K562 (cell line): ENCODE results near the gene GRPEL2. TPM values are rescaled to one million over a fixed set of nuclear protein-coding genes. Genes with fewer than 3 reads are reported as not detected.

ENCODE experiments used
- ATAC-seq: fragments of 200-7000 bp; cut with Tn5 transposase; 3 replicates; pipeline ENCODE4 v1.9.1; 2020; ENCODE audit warnings: moderate library complexity
- BruUV-seq: library from RNA; stranded (reverse); fragments of 400-500 nt; replicated peaks from 2 replicates; lab custom pipeline; 2021; lab: Mats Ljungman, UMichigan
- CTCF ChIA-PET: fragments of 300-600 bp; formaldehyde crosslinking; extraction: SDS; loops from one replicate; lab custom pipeline; 2021; ENCODE audit warnings: low intra/inter-chr PET ratio; lab: Yijun Ruan, JAX
- POLR2A ChIA-PET: fragments of 300-600, 350-650 bp; sonication (Branson Sonifier 250); formaldehyde crosslinking; extraction: SDS; loops from one replicate; lab custom pipeline; 2021; ENCODE audit warnings: antibody characterized with exemption, inconsistent platforms; lab: Yijun Ruan, JAX
- DNase-seq, 4 experiments: peaks; one replicate each; pipeline versions ENCODE4 v3.0.0 to v3.0.0-alpha.2; 2011 to 2018; ENCODE audit warnings: low spot score in 3 of 4, mixed read lengths in 3 of 4; ENCODE audit errors: extremely low read depth in 1 of 4
- FAIRE-seq: peaks from 2 replicates; lab custom pipeline; 2011; peaks lifted over from hg19 to GRCh38; lab: Jason Lieb, UNC
- H2AFZ ChIP-seq: 2 replicates; pipeline ENCODE4 v1.6.0; 2011; ENCODE audit warnings: low read depth, low read length, control low read depth, inconsistent platforms
- H3K27ac ChIP-seq: fragments of 200-600 bp; 3 replicates; pipeline ENCODE4 v1.8.0; 2011; ENCODE audit warnings: low read depth, mild to moderate bottlenecking, control low read depth, inconsistent platforms, low read length, moderate library complexity, mixed read lengths; ENCODE audit errors: extremely low read depth
- H3K27me3 ChIP-seq, 2 experiments: fragments of 300-600 bp in 1 of 2; 2 replicates in 1 of 2; 3 replicates in 1 of 2; pipeline versions ENCODE4 v1.6.0 to v1.8.0; 2011; ENCODE audit warnings: inconsistent platforms in 2 of 2, low read length in 2 of 2, mild to moderate bottlenecking in 1 of 2, mixed read lengths in 1 of 2, moderate library complexity in 1 of 2; ENCODE audit not compliant: control insufficient read depth in 2 of 2, insufficient read depth in 2 of 2
- H3K36me3 ChIP-seq: fragments of 300-600 bp; 3 replicates; pipeline ENCODE4 v1.8.0; 2011; ENCODE audit warnings: mild to moderate bottlenecking, low read length, inconsistent platforms; ENCODE audit not compliant: control insufficient read depth, insufficient read depth
- H3K4me1 ChIP-seq, 2 experiments: fragments of 200-600 bp in 1 of 2; replicated peaks in 1 of 2; 2 replicates in 1 of 2; 3 replicates in 1 of 2; pipeline versions ENCODE4 v1.5.1 to v1.8.0; 2011; ENCODE audit warnings: inconsistent platforms in 2 of 2, low read length in 2 of 2, mild to moderate bottlenecking in 1 of 2, mixed read lengths in 1 of 2, moderate library complexity in 1 of 2; ENCODE audit not compliant: control insufficient read depth in 2 of 2, insufficient read depth in 2 of 2
- H3K4me2 ChIP-seq: 2 replicates; pipeline ENCODE4 v1.6.1; 2011; ENCODE audit warnings: low read length, control low read depth, inconsistent platforms, mixed read lengths; ENCODE audit not compliant: insufficient read depth
- H3K4me3 ChIP-seq: fragments of 200-600 bp; sonication (generic), shearing (Covaris generic); 2 replicates; pipeline ENCODE4 v1.5.1; 2016; ENCODE audit warnings: control low read depth, inconsistent platforms
- H3K79me2 ChIP-seq: fragments of 200-600 bp; 3 replicates; pipeline ENCODE4 v1.8.0; 2011; ENCODE audit warnings: low read length, inconsistent platforms; ENCODE audit not compliant: control insufficient read depth, insufficient read depth
- H3K9ac ChIP-seq, 2 experiments: 2 replicates each; pipeline versions ENCODE4 v1.6.0 to v1.6.1; 2011; ENCODE audit warnings: low read depth in 2 of 2, low read length in 2 of 2, control low read depth in 1 of 2, inconsistent platforms in 1 of 2, mild to moderate bottlenecking in 1 of 2, mixed read lengths in 1 of 2; ENCODE audit not compliant: insufficient read depth in 1 of 2
- H3K9me1 ChIP-seq: one replicate; pipeline ENCODE4 v1.6.0; 2011; ENCODE audit warnings: inconsistent platforms, mild to moderate bottlenecking, low read length, moderate library complexity; ENCODE audit not compliant: control insufficient read depth, insufficient read depth
- H3K9me3 ChIP-seq: replicated peaks from 2 replicates; pipeline ENCODE4 v1.5.1; 2011; ENCODE audit warnings: low read depth, low read length, inconsistent platforms; ENCODE audit not compliant: control insufficient read depth, insufficient read depth
- H4K20me1 ChIP-seq: replicated peaks from 2 replicates; pipeline ENCODE4 v1.6.1; 2011; ENCODE audit warnings: low read length, inconsistent platforms, mixed read lengths; ENCODE audit not compliant: control insufficient read depth, insufficient read depth
- CEBPB ChIP-seq: fragments of 450-650 bp; IDR thresholded peaks from 2 replicates; pipeline ENCODE4 v1.6.1; 2016; ENCODE audit warnings: missing genetic modification characterization, missing compliant biosample characterization
- CREM ChIP-seq: IDR thresholded peaks from 2 replicates; pipeline ENCODE4 v1.6.1; 2014; ENCODE audit warnings: antibody characterized with exemption, low read depth
- TAL1 ChIP-seq: fragments of 450-650 bp; IDR thresholded peaks from 2 replicates; pipeline ENCODE4 v1.6.1; 2016; ENCODE audit warnings: mild to moderate bottlenecking
- ZNF347 ChIP-seq: fragments of 450-650 bp; formaldehyde crosslinking; IDR thresholded peaks from 2 replicates; pipeline ENCODE4 v1.4.0; 2020; ENCODE audit warnings: low read depth, mild to moderate bottlenecking, moderate library complexity
- WGBS: fragments of 100-300 bp; shearing (Covaris generic); methylation state at CpG from one replicate; pipeline ENCODE4 v1.1.6; 2016; ENCODE audit warnings: low coverage, mixed read lengths; ENCODE audit not compliant: insufficient coverage; ENCODE audit errors: missing lambda C conversion rate; 5-methylcytosine and 5-hydroxymethylcytosine counted together
- in situ Hi-C: fragments of 300-500 bp; cut with MboI; formaldehyde crosslinking; loops from 4 replicates; pipeline ENCODE4 v1.15.0; 2018; ENCODE audit warnings: inconsistent platforms, mixed read lengths
- intact Hi-C: fragments of 100-400 bp; cut with micrococcal nuclease; formaldehyde crosslinking; loops from 2 replicates; pipeline ENCODE4 v1.14.2; 2022
- polyA plus RNA-seq, 8 experiments: library from polyadenylated mRNA; depleted of rRNA in 4 of 8; stranded (reverse) in 5 of 8; unstranded in 3 of 8; fragments of >200 nt; fragmentation: Nextera tagmentation in 2 of 8; fragmentation: Illumina TruSeq in 1 of 8; extraction: Ambion mirVana in 2 of 8; extraction: Trizol in 1 of 8; gene quantifications; 2 replicates each; pipeline versions ENCODE4 v1.2.1 to v1.2.3, GENCODE V29; 2011 to 2014; ENCODE audit warnings: inconsistent platforms in 1 of 8, missing spikeins in 1 of 8
- total RNA-seq, 7 experiments: library from RNA; depleted of rRNA in 6 of 7; stranded (reverse); fragments of >200 nt in 6 of 7; fragmentation: Illumina TruSeq in 2 of 7; extraction: Trizol in 2 of 7; gene quantifications; 2 replicates each; pipeline versions ENCODE4 v1.2.1 to v1.2.3, GENCODE V29; 2011 to 2021; ENCODE audit warnings: low replicate concordance in 1 of 7
- TF ChIP-seq, protein P1 (sequence below), 3 experiments: fragments of 200-800 bp in 1 of 3; fragments of 250-450 bp in 1 of 3; fragments of 450-650 bp in 1 of 3; sonication (Bioruptor Pico) in 1 of 3; sonication (Bioruptor generic) in 1 of 3; formaldehyde crosslinking in 1 of 3; IDR thresholded peaks; 2 replicates each; pipeline versions ENCODE4 v1.6.1 to v1.8.0; 2016 to 2022; ENCODE audit warnings: mild to moderate bottlenecking in 2 of 3, missing genetic modification characterization in 2 of 3, missing compliant biosample characterization in 1 of 3, moderate library complexity in 1 of 3
- TF ChIP-seq, protein P2 (sequence below): fragments of 450-650 bp; IDR thresholded peaks from 2 replicates; pipeline ENCODE4 v1.7.0; 2016; ENCODE audit warnings: borderline replicate concordance
- TF ChIP-seq, protein P3 (sequence below): sonication (generic); formaldehyde crosslinking; IDR thresholded peaks from 2 replicates; pipeline ENCODE4 v1.8.0; 2023; ENCODE audit warnings: mild to moderate bottlenecking, missing genetic modification reagents
- TF ChIP-seq, protein P4 (sequence below): sonication (generic); formaldehyde crosslinking; IDR thresholded peaks from 2 replicates; pipeline ENCODE4 v1.8.0; 2023; ENCODE audit warnings: missing genetic modification reagents, mild to moderate bottlenecking, borderline replicate concordance

The GRPEL2 gene
- total and polyA plus RNA-seq, 9 of the 15 experiments (the other 6 are each of a cell fraction or from before 2014, with no cell fraction given): 11.2 to 40.5 (median 25.8) TPM

DNA sequence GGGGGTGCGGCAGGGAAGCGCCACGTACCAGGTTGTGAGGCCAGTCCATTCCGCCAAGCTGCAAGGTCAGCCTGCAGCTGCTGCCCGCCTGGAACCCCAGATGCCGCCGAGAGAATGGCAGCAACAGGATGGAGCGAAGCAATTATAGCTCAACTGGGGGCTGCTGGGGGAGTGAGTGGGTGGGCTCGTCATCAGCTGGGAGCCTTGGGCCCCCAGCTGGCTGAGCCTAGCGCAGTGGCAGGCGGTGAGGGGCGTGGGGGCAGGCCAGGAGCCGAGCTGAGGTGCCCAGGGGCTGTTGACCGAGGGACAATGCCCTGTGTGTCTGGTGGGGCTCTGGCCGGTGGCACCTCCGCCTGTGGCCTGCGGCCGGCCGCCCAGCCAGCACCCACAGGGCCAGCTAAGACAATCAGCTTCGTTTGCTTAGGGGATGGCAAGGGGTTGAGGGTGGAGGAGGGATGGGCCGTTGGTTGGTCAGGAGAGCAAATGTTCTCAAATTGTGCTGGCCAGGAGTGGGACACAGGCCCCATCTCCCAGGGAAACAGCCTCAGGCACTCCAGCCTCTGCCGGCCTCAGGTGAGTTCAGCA, 34.0 kb downstream of the GRPEL2 start, which contains the start of gene IL17B:
IL17B (minus strand) TSS at position 116 of the 585 bp plus-strand sequence; CDS start at position 49, 67 bp downstream.
- intact Hi-C loops (no loop called here), in situ Hi-C loops (no loop called here)
- Histone ChIP-seq H3K4me2 (no peak within 1 kb of the TSS), H3K27me3 (no peaks in the 10 kb centered on the region), H3K9ac (peak within 1 kb of the TSS in 1 of 2 experiments; percentile 70; a peak in 1 of 4 replicates), H3K4me1 (peaks cover 0 to 27% of the 10 kb centered on the region in 2 experiments; a peak in 3 of 5 replicates), H3K27ac (no peak within 1 kb of the TSS; the same call in 2 of the 3 replicates), H3K4me3 (no peak within 1 kb of the TSS), H3K36me3 (no peaks in the 10 kb centered on the region), H3K9me1 (no peaks in the 10 kb centered on the region), H4K20me1 (no peaks in the 10 kb centered on the region), H3K79me2 (no peaks in the 10 kb centered on the region), H2AFZ (no peak within 1 kb of the TSS; the same call in 1 of the 2 replicates), H3K9me3 (no peaks in the 10 kb centered on the region)
- ATAC-seq (no peak), FAIRE-seq (no peak), DNase-seq (no peak)
- WGBS: 47% methylated on average over 20 of the region's 22 CpGs
- POLR2A ChIA-PET: interaction anchor here (1.2 kb wide), 1 partner anchor 86 kb away, joined by 3 read pairs; no protein-coding TSS in a partner anchor
- CTCF ChIA-PET: no interaction called here
- BruUV-seq: no TSS peak
- no peak for TF ChIP-seq CREM
- no peak for TF ChIP-seq CEBPB (tag)
- TF ChIP-seq, protein P1, sequence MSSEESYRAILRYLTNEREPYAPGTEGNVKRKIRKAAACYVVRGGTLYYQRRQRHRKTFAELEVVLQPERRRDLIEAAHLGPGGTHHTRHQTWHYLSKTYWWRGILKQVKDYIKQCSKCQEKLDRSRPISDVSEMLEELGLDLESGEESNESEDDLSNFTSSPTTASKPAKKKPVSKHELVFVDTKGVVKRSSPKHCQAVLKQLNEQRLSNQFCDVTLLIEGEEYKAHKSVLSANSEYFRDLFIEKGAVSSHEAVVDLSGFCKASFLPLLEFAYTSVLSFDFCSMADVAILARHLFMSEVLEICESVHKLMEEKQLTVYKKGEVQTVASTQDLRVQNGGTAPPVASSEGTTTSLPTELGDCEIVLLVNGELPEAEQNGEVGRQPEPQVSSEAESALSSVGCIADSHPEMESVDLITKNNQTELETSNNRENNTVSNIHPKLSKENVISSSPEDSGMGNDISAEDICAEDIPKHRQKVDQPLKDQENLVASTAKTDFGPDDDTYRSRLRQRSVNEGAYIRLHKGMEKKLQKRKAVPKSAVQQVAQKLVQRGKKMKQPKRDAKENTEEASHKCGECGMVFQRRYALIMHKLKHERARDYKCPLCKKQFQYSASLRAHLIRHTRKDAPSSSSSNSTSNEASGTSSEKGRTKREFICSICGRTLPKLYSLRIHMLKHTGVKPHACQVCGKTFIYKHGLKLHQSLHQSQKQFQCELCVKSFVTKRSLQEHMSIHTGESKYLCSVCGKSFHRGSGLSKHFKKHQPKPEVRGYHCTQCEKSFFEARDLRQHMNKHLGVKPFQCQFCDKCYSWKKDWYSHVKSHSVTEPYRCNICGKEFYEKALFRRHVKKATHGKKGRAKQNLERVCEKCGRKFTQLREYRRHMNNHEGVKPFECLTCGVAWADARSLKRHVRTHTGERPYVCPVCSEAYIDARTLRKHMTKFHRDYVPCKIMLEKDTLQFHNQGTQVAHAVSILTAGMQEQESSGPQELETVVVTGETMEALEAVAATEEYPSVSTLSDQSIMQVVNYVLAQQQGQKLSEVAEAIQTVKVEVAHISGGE (CRISPR knock-in tag; IDR thresholded peaks at IDR 0.05): no peak
- no peak for TF ChIP-seq TAL1
- TF ChIP-seq, protein P2, sequence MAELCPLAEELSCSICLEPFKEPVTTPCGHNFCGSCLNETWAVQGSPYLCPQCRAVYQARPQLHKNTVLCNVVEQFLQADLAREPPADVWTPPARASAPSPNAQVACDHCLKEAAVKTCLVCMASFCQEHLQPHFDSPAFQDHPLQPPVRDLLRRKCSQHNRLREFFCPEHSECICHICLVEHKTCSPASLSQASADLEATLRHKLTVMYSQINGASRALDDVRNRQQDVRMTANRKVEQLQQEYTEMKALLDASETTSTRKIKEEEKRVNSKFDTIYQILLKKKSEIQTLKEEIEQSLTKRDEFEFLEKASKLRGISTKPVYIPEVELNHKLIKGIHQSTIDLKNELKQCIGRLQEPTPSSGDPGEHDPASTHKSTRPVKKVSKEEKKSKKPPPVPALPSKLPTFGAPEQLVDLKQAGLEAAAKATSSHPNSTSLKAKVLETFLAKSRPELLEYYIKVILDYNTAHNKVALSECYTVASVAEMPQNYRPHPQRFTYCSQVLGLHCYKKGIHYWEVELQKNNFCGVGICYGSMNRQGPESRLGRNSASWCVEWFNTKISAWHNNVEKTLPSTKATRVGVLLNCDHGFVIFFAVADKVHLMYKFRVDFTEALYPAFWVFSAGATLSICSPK: no peak
- TF ChIP-seq, protein P3, sequence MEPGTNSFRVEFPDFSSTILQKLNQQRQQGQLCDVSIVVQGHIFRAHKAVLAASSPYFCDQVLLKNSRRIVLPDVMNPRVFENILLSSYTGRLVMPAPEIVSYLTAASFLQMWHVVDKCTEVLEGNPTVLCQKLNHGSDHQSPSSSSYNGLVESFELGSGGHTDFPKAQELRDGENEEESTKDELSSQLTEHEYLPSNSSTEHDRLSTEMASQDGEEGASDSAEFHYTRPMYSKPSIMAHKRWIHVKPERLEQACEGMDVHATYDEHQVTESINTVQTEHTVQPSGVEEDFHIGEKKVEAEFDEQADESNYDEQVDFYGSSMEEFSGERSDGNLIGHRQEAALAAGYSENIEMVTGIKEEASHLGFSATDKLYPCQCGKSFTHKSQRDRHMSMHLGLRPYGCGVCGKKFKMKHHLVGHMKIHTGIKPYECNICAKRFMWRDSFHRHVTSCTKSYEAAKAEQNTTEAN (CRISPR knock-in tag): no peak
- TF ChIP-seq, protein P4, sequence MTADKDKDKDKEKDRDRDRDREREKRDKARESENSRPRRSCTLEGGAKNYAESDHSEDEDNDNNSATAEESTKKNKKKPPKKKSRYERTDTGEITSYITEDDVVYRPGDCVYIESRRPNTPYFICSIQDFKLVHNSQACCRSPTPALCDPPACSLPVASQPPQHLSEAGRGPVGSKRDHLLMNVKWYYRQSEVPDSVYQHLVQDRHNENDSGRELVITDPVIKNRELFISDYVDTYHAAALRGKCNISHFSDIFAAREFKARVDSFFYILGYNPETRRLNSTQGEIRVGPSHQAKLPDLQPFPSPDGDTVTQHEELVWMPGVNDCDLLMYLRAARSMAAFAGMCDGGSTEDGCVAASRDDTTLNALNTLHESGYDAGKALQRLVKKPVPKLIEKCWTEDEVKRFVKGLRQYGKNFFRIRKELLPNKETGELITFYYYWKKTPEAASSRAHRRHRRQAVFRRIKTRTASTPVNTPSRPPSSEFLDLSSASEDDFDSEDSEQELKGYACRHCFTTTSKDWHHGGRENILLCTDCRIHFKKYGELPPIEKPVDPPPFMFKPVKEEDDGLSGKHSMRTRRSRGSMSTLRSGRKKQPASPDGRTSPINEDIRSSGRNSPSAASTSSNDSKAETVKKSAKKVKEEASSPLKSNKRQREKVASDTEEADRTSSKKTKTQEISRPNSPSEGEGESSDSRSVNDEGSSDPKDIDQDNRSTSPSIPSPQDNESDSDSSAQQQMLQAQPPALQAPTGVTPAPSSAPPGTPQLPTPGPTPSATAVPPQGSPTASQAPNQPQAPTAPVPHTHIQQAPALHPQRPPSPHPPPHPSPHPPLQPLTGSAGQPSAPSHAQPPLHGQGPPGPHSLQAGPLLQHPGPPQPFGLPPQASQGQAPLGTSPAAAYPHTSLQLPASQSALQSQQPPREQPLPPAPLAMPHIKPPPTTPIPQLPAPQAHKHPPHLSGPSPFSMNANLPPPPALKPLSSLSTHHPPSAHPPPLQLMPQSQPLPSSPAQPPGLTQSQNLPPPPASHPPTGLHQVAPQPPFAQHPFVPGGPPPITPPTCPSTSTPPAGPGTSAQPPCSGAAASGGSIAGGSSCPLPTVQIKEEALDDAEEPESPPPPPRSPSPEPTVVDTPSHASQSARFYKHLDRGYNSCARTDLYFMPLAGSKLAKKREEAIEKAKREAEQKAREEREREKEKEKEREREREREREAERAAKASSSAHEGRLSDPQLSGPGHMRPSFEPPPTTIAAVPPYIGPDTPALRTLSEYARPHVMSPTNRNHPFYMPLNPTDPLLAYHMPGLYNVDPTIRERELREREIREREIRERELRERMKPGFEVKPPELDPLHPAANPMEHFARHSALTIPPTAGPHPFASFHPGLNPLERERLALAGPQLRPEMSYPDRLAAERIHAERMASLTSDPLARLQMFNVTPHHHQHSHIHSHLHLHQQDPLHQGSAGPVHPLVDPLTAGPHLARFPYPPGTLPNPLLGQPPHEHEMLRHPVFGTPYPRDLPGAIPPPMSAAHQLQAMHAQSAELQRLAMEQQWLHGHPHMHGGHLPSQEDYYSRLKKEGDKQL: no peak
- TF ChIP-seq ZNF347 (CRISPR knock-in tag): no peak
